Neuronal stem cell (in vitro differentiated cells): ENCODE data around the gene KCNQ1.

Experiments used
- DNase-seq: peaks from one replicate; pipeline ENCODE4 v3.0.0-alpha.2; 2013; ENCODE audit warnings: low spot score
- H2AFZ ChIP-seq: one replicate; pipeline ENCODE4 v1.6.1; 2013; ENCODE audit warnings: mild to moderate bottlenecking, low read length, inconsistent platforms
- H2AK5ac ChIP-seq: 2 replicates; pipeline ENCODE4 v1.6.1; 2013; ENCODE audit warnings: low read depth, mild to moderate bottlenecking, inconsistent platforms, low read length, moderate library complexity, mixed read lengths
- H2BK120ac ChIP-seq: 2 replicates; pipeline ENCODE4 v1.6.1; 2013; ENCODE audit warnings: low read depth, mild to moderate bottlenecking, inconsistent platforms, low read length, moderate library complexity, mixed read lengths
- H2BK12ac ChIP-seq: one replicate; pipeline ENCODE4 v1.6.1; 2013; ENCODE audit warnings: low read length, inconsistent platforms
- H2BK15ac ChIP-seq: 2 replicates; pipeline ENCODE4 v1.6.1; 2013; ENCODE audit warnings: mild to moderate bottlenecking, low read length, inconsistent platforms, mixed read lengths
- H2BK5ac ChIP-seq: one replicate; pipeline ENCODE4 v1.6.1; 2013; ENCODE audit warnings: inconsistent platforms, mild to moderate bottlenecking, low read length, moderate library complexity
- H3K14ac ChIP-seq: one replicate; pipeline ENCODE4 v1.6.1; 2013; ENCODE audit warnings: low read length, inconsistent platforms
- H3K18ac ChIP-seq: 2 replicates; pipeline ENCODE4 v1.6.1; 2013; ENCODE audit warnings: low read length, inconsistent platforms
- H3K23ac ChIP-seq: 2 replicates; pipeline ENCODE4 v1.6.1; 2013; ENCODE audit warnings: low read depth, mild to moderate bottlenecking, mixed read lengths, low read length, inconsistent platforms; ENCODE audit not compliant: poor library complexity
- H3K27ac ChIP-seq: replicated peaks from 3 replicates; pipeline ENCODE4 v1.5.1; 2013; ENCODE audit warnings: low read length, inconsistent platforms
- H3K27me3 ChIP-seq, 3 experiments: 2 replicates each; pipeline ENCODE4 v1.6.1; 2013; ENCODE audit warnings: low read length in 3 of 3, mild to moderate bottlenecking in 2 of 3, inconsistent platforms in 1 of 3, low read depth in 1 of 3, mixed read lengths in 1 of 3, moderate library complexity in 1 of 3; ENCODE audit not compliant: control insufficient read depth in 3 of 3, insufficient read depth in 3 of 3
- H3K36me3 ChIP-seq, 2 donors: replicated peaks in 1 of 2; 2 replicates each; pipeline ENCODE4 v1.6.1; 2013; ENCODE audit warnings: low read length in 2 of 2; ENCODE audit not compliant: control insufficient read depth in 2 of 2, insufficient read depth in 2 of 2
- H3K4ac ChIP-seq: 2 replicates; pipeline ENCODE4 v1.6.1; 2013; ENCODE audit warnings: inconsistent platforms, mild to moderate bottlenecking, low read length, moderate library complexity
- H3K4me1 ChIP-seq, 2 donors: 1 replicate in 1 of 2; 2 replicates in 1 of 2; pipeline ENCODE4 v1.6.1; 2013; ENCODE audit warnings: low read length in 2 of 2, low read depth in 1 of 2; ENCODE audit not compliant: control insufficient read depth in 2 of 2, insufficient read depth in 1 of 2
- H3K4me2 ChIP-seq: one replicate; pipeline ENCODE4 v1.6.1; 2013; ENCODE audit warnings: mild to moderate bottlenecking, low read length, inconsistent platforms; ENCODE audit not compliant: insufficient read depth, poor library complexity, severe bottlenecking
- H3K4me3 ChIP-seq, 2 donors: 2 replicates each; pipeline ENCODE4 v1.5.1; 2013; ENCODE audit warnings: low read length in 2 of 2, mild to moderate bottlenecking in 2 of 2, inconsistent platforms in 1 of 2, moderate library complexity in 1 of 2
- H3K79me1 ChIP-seq: one replicate; pipeline ENCODE4 v1.6.1; 2013; ENCODE audit warnings: low read depth, mild to moderate bottlenecking, inconsistent platforms, low read length, moderate library complexity
- H3K9ac ChIP-seq: one replicate; pipeline ENCODE4 v1.6.1; 2013; ENCODE audit warnings: mild to moderate bottlenecking, low read depth, low read length, inconsistent platforms; ENCODE audit not compliant: poor library complexity
- H3K9me3 ChIP-seq, 2 donors: replicated peaks in 1 of 2; 2 replicates each; pipeline versions ENCODE3 to v1.6.1; 2013; ENCODE audit warnings: low read length in 2 of 2, mild to moderate bottlenecking in 2 of 2, inconsistent platforms in 1 of 2, low read depth in 1 of 2, mixed read lengths in 1 of 2, moderate library complexity in 1 of 2; ENCODE audit not compliant: control insufficient read depth in 2 of 2, insufficient read depth in 1 of 2
- H4K8ac ChIP-seq: one replicate; pipeline ENCODE4 v1.6.1; 2013; ENCODE audit warnings: low read depth, mild to moderate bottlenecking, inconsistent platforms, low read length, moderate library complexity
- H4K91ac ChIP-seq: one replicate; pipeline ENCODE4 v1.6.1; 2013; ENCODE audit warnings: low read length, low read depth, mild to moderate bottlenecking, inconsistent platforms; ENCODE audit not compliant: poor library complexity
- WGBS, 2 donors: extraction: QIAGEN DNeasy Blood & Tissue Kit; methylation state at CpG; one replicate each; pipeline ENCODE4 v1.1.7; 2013; ENCODE audit warnings: missing lambda C conversion rate in 2 of 2, mixed read lengths in 1 of 2; ENCODE audit not compliant: insufficient read length in 2 of 2, insufficient replicate concordance in 1 of 2; ENCODE audit errors: extremely low coverage in 2 of 2; 5-methylcytosine and 5-hydroxymethylcytosine counted together

KCNQ1 gene

DNA sequence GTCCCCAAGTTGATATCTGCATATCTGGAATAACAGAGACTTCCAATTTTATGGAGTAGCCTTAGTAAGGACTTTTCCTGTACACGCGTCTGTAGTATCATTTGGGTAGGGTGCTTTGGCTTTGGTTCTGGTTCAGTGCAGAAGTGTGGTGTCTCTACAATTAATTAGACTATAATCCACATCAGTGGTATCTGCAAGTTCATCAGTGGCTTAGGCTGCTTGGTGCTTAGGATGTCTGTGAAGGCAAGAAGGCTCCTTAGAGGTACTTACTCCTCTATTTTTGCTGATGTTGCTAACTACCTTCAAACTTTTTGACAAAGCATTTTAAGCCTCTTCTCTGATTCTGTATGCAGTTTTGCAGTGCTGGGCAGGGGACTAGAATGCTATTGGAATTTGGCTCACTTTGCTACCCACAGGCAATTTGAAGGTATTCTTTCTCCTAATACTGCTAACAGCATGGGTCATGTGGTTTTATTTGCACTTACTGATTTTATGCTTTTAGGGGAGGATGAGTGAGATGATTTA is 205.6 kb downstream of the KCNQ1 start:
- Histone ChIP-seq H3K4me1 (no peaks in the 10 kb centered on the region), H2BK5ac (no peak overlapping the region), H4K91ac (no peak overlapping the region), H3K79me1 (no peaks in the 10 kb centered on the region), H3K18ac (no peak overlapping the region), H2AK5ac (no peak overlapping the region), H4K8ac (no peak overlapping the region), H3K9ac (no peak overlapping the region), H2AFZ (no peak overlapping the region), H3K4me2 (no peak overlapping the region), H3K4ac (no peak overlapping the region), H2BK12ac (no peak overlapping the region), H3K4me3 (no peak overlapping the region), H3K27ac (no peak overlapping the region), H3K36me3 (no peaks in the 10 kb centered on the region), H3K14ac (no peak overlapping the region), H2BK120ac (no peak overlapping the region), H3K23ac (no peak overlapping the region), H3K9me3 (peaks cover 32 to 53% of the 10 kb centered on the region in 2 donors), H3K27me3 (no peaks in the 10 kb centered on the region), H2BK15ac (no peak overlapping the region)
- DNase-seq, result no peak
- WGBS, 2 donors, result no CpG with 5 or more reads among the region's 2 CpGs

DNA sequence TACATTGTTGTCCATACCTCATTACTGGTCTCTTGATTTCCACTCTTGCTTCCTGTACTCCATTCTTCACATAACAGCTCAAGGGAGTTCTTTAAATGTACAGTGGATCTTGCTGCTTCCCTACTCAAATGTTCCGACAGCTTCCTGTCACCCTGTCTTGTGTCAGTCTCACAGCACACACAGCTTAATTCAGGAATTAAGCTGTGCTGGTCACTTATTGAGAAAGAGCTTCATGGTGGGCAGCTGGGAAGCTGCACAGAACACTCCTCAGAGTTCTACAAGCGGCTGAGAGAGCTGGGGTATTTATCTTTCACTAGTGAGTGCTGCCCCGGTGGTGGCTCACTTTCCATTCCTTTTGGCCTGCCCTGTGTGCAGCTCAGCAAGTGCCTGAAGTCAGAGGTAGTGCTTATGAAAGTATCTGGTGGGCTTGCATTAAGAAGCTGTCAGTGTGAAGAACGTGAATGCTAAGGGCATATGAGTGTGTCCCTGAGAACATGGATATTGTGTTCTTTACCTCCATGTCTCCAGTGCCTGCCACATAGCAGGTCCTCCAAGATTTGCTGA is 206.3 kb downstream of the KCNQ1 start:
- no peak overlapping the region for H4K8ac ChIP-seq
- no peak overlapping the region for H2BK15ac ChIP-seq
- peaks cover 27 to 47% of the 10 kb centered on the region in 2 donors for H3K9me3 ChIP-seq
- H4K91ac ChIP-seq, result no peak overlapping the region
- no peaks in the 10 kb centered on the region for H3K36me3 ChIP-seq
- no peak overlapping the region for H3K4ac ChIP-seq
- H2BK120ac ChIP-seq, result no peak overlapping the region
- no peak overlapping the region for H2AK5ac ChIP-seq
- no peak overlapping the region for H3K14ac ChIP-seq
- no peak overlapping the region for H3K4me3 ChIP-seq
- no peak overlapping the region for H2BK5ac ChIP-seq
- H3K4me1 ChIP-seq, result no peaks in the 10 kb centered on the region
- no peak overlapping the region for H3K9ac ChIP-seq
- H3K4me2 ChIP-seq, result no peak overlapping the region
- no peak overlapping the region for H3K23ac ChIP-seq
- no peaks in the 10 kb centered on the region for H3K79me1 ChIP-seq
- H2BK12ac ChIP-seq, result no peak overlapping the region
- no peak overlapping the region for H3K27ac ChIP-seq
- H2AFZ ChIP-seq, result no peak overlapping the region
- WGBS, 2 donors, result no CpG with 5 or more reads among the region's 4 CpGs
- H3K27me3 ChIP-seq, result no peaks in the 10 kb centered on the region
- DNase-seq, result no peak
- H3K18ac ChIP-seq, result no peak overlapping the region

DNA sequence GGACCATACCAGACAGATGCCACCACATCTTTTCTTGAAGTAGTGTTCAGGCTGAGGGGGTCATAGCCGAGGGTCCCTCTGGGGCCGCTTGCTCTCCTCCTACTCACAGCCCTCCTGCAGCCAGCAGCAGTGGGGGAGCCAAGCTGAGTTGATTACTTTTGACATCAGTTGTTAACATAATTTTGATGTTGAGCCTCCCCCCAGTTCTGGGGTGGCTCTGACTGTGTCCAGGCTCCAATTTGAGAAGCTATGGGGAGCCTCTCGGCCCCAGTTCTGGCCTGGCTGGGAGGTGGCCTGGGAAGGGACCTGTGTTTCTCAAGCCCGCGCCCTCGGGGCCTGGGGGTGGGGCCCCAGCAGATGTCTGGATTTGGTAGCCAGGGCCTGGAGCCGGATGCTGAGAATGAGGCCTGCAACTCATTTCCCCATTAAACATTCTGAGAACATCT is 207.0 kb downstream of the KCNQ1 start:
- Histone ChIP-seq H4K8ac (no peak overlapping the region), H2BK120ac (no peak overlapping the region), H3K14ac (no peak overlapping the region), H3K36me3 (no peaks in the 10 kb centered on the region), H3K9ac (no peak overlapping the region), H2BK5ac (no peak overlapping the region), H3K9me3 (peaks cover 27 to 47% of the 10 kb centered on the region in 2 donors), H3K27me3 (no peaks in the 10 kb centered on the region), H3K4me1 (no peaks in the 10 kb centered on the region), H3K18ac (no peak overlapping the region), H2AK5ac (no peak overlapping the region), H3K4me3 (no peak overlapping the region), H2BK12ac (no peak overlapping the region), H3K23ac (no peak overlapping the region), H3K79me1 (no peaks in the 10 kb centered on the region), H2BK15ac (no peak overlapping the region), H3K4me2 (no peak overlapping the region), H2AFZ (no peak overlapping the region), H4K91ac (no peak overlapping the region), H3K4ac (no peak overlapping the region), H3K27ac (no peak overlapping the region)
- DNase-seq, result no peak
- no CpG with 5 or more reads among the region's 7 CpGs for WGBS, 2 donors

DNA sequence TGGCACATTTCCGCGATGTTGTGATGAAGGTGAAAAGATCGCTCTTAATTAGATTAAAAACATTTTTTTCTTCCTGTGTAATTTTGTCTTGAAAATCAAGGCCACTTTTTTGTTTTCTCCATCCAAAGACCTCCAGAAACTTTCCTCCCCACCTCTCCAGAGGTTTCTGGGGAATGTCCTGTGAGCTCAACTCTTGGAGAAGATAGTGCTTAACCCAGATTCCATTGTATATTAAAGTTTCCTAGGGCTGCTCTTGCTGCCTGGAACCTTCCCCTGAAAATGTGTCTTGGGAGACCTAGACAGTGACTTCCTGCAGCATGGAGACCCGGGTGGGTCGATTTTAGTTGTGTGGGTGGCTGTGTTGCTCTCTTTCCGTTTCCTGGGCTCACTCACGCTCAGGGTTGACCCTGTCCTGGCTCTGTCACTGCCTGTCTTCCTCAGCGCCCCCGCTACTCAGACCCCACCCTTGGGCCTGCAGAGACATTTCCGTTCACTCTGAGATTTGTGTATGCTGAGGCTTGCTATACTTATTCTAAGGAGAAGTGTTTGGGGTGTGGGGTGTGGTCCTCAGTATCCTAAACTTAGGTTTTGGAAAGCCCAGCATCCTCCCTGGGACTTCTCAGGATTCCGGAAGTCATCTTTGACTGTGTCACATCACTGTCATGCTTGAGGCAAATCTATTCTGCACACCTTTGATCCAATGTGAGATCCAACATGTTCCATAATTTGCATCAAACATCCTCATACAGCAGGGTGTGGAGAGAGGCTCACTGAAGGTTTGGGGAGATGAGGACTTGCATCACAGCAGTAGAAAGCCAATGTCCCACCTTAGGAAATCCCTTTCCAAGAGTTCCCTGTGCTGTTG is 207.8 kb downstream of the KCNQ1 start:
- no peak for DNase-seq
- no peak overlapping the region for H3K9ac ChIP-seq
- no peak overlapping the region for H3K4me2 ChIP-seq
- no peak overlapping the region for H3K4me3 ChIP-seq
- H2AK5ac ChIP-seq, result no peak overlapping the region
- no peak overlapping the region for H3K18ac ChIP-seq
- H3K36me3 ChIP-seq, result no peaks in the 10 kb centered on the region
- H4K91ac ChIP-seq, result no peak overlapping the region
- H2AFZ ChIP-seq, result no peak overlapping the region
- H3K23ac ChIP-seq, result no peak overlapping the region
- no CpG with 5 or more reads among the region's 11 CpGs for WGBS, 2 donors
- H3K79me1 ChIP-seq, result no peaks in the 10 kb centered on the region
- H3K27ac ChIP-seq, result no peak overlapping the region
- H3K4ac ChIP-seq, result no peak overlapping the region
- H3K9me3 ChIP-seq, result peaks cover 27 to 42% of the 10 kb centered on the region in 2 donors
- H2BK12ac ChIP-seq, result no peak overlapping the region
- no peak overlapping the region for H2BK15ac ChIP-seq
- H2BK5ac ChIP-seq, result no peak overlapping the region
- no peaks in the 10 kb centered on the region for H3K4me1 ChIP-seq
- no peak overlapping the region for H4K8ac ChIP-seq
- H3K27me3 ChIP-seq, result no peaks in the 10 kb centered on the region
- no peak overlapping the region for H3K14ac ChIP-seq
- no peak overlapping the region for H2BK120ac ChIP-seq
